Nephron progenitor cell (in vitro differentiated cells): ENCODE data around the gene TRAPPC6A.

ENCODE experiments used
- DNase-seq: peaks from one replicate; pipeline ENCODE4 v3.0.0; 2021
- H3K27ac Mint-ChIP-seq: 2 replicates; pipeline ENCODE4 v1.8.0; 2021; ENCODE audit warnings: mild to moderate bottlenecking, moderate library complexity, mixed read lengths
- H3K27me3 Mint-ChIP-seq: 2 replicates; pipeline ENCODE4 v1.8.0; 2021; ENCODE audit warnings: mild to moderate bottlenecking, low read depth, mixed read lengths; ENCODE audit not compliant: poor library complexity
- H3K36me3 Mint-ChIP-seq: 2 replicates; pipeline ENCODE4 v1.8.0; 2021; ENCODE audit warnings: low read depth, mixed read lengths
- H3K4me1 Mint-ChIP-seq: 2 replicates; pipeline ENCODE4 v1.8.0; 2021; ENCODE audit warnings: mixed read lengths
- H3K4me3 Mint-ChIP-seq: 2 replicates; pipeline ENCODE4 v1.8.0; 2021; ENCODE audit warnings: mild to moderate bottlenecking, moderate library complexity, mixed read lengths
- H3K9me3 Mint-ChIP-seq: 2 replicates; pipeline ENCODE4 v1.8.0; 2021; ENCODE audit warnings: mild to moderate bottlenecking, moderate library complexity, mixed read lengths
- CTCF ChIP-seq: fragments of 200-600 bp; sonication (generic); IDR thresholded peaks from 2 replicates; pipeline ENCODE4 v1.5.0; 2021; ENCODE audit warnings: antibody characterized with exemption

TRAPPC6A gene

DNA sequence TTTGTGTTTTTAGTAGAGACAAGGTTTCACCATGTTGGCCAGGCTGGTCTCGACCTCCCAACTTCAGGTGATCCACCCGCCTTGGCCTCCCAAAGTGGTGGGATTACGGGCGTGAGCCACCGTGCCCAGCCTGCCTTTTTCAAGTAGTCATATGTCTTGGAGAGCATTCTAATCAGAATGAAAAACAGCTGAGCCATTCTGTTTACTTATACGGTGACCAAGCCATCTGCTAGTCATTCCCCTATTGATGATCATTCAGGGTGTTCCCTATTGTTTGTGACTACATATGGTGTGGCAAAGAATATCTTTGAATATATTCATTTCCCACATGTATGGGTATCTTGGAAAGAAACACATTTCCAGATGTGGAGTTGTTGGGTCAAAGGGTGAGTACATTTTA is 17.7 kb upstream of the TRAPPC6A start:
- Mint-ChIP-seq H3K9me3 (no peaks in the 10 kb centered on the region), H3K36me3 (no peaks in the 10 kb centered on the region), H3K27ac (no peak overlapping the region), H3K4me1 (peaks cover 19% of the 10 kb centered on the region), H3K4me3 (no peak overlapping the region), H3K27me3 (peaks cover 47% of the 10 kb centered on the region)
- no peak for TF ChIP-seq CTCF
- DNase-seq: no peak

DNA sequence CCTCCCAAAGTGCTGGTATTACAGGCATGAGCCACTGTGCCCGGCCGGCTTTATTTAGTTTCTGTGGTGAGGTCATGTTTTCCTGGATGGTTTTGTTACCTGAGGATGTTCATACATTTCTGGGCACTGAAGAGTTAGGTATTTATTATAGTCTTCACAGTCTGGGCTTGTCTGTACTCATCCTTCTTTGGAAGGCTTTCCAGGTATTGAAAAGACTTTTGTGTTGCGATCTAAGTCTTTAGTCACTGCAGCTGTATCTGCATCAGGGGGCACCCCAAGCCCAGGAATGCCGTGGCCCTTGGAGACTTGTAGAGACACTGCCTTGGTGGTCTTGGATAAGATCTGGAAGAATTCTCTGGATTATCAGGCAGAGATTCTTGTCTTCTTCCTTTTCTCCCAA is 13.3 kb upstream of the TRAPPC6A start:
- Mint-ChIP-seq H3K27ac (no peak overlapping the region), H3K4me3 (no peak overlapping the region), H3K36me3 (no peaks in the 10 kb centered on the region), H3K27me3 (peaks cover 26% of the 10 kb centered on the region), H3K4me1 (peaks cover 3% of the 10 kb centered on the region), H3K9me3 (peaks cover 11% of the 10 kb centered on the region)
- DNase-seq: no peak
- TF ChIP-seq CTCF: no peak

- H3K36me3 Mint-ChIP-seq: no peaks in the 10 kb centered on the region
- no peaks in the 10 kb centered on the region for H3K4me1 Mint-ChIP-seq
- peaks cover 30% of the 10 kb centered on the region for H3K27me3 Mint-ChIP-seq
- no peak for DNase-seq
- TF ChIP-seq CTCF: no peak
- H3K27ac Mint-ChIP-seq: no peak overlapping the region
- H3K9me3 Mint-ChIP-seq: peaks cover 11% of the 10 kb centered on the region
- no peak overlapping the region for H3K4me3 Mint-ChIP-seq
These were observed 11.9 kb upstream of the TRAPPC6A start for GRCh38 chr19:45189971-45190370.

- peaks cover 11% of the 10 kb centered on the region for H3K9me3 Mint-ChIP-seq
- no peak overlapping the region for H3K27ac Mint-ChIP-seq
- H3K4me3 Mint-ChIP-seq: no peak overlapping the region
- DNase-seq: peak; percentile 35
- TF ChIP-seq CTCF: peak; percentile 72
- H3K36me3 Mint-ChIP-seq: no peaks in the 10 kb centered on the region
- peaks cover 26% of the 10 kb centered on the region for H3K27me3 Mint-ChIP-seq
- H3K4me1 Mint-ChIP-seq: no peaks in the 10 kb centered on the region
These were observed 9.5 kb upstream of the TRAPPC6A start for GRCh38 chr19:45187421-45188100.

DNA sequence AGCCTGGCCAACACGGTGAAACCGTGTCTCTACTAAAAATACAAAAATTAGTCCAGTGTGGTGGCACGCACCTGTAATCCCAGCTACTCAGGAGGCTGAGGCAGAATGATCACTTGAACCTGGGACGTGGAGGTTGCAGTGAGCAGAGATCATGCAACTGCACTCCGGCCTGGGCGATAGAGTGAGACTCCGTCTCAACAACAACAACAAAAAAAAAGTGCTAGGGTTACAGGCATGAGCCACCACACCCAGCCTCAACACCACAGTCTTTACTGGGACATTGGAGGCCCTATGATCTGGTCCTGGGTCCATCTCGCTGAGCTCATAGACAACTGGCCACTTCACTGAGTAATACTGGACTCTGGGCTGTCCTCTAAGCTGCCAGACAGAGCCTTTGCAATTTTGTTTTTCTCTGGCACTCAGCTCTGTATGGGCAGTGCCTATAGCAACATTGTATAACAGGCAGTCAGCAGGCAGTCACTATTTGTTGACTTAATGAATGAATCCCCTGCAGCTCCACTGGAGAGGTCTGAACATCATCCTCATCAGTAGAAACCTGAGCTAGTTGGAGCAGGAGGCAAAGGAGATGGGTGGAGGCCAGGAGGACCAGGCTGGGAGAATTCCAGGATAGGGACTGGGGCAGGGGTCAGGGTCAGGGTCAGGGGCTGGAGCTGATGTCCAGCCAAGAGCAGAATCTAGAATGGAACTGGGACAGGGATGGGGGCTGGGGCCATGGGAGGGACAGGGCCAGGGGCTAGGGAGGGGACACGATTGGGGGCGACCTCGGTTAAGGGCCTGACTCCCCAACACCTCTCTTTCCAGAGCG is 8.7 kb upstream of the TRAPPC6A start:
- H3K4me1 Mint-ChIP-seq: no peaks in the 10 kb centered on the region
- H3K4me3 Mint-ChIP-seq: no peak overlapping the region
- H3K9me3 Mint-ChIP-seq: peaks cover 11% of the 10 kb centered on the region
- no peak overlapping the region for H3K27ac Mint-ChIP-seq
- peaks cover 29% of the 10 kb centered on the region for H3K27me3 Mint-ChIP-seq
- no peaks in the 10 kb centered on the region for H3K36me3 Mint-ChIP-seq
- TF ChIP-seq CTCF: no peak
- no peak for DNase-seq
